NCI-H82 (cell line): ENCODE results near the gene UVRAG.
"Not testable (repeated sequence)": the region's sequence is repeated elsewhere in the genome, so short reads cannot be mapped to it uniquely, and the experiment has no call there.

ENCODE experiments used
- DNase-seq: peaks from one replicate; lab custom pipeline; 2025; lab: John Stamatoyannopoulos, UW

UVRAG gene

DNA sequence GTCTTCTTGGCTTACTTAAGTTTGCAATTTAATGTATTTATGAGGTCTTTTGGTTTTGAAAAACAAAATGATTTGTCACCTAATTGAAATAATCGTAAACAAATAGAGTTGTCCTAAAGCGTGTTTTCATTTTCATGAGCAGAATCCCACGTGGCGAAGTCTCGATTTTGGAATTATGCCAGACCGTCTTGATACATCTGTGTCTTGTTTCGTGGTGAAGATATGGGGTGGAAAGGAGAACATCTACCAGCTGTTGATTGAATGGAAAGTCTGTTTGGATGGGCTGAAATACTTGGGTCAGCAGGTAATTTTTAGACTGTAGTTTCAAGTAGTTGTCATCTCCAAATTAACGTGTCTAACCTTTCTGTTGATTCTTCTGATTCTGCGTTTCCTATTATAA, 64.7 kb downstream of the UVRAG start:
- DNase-seq, result no peak

DNA sequence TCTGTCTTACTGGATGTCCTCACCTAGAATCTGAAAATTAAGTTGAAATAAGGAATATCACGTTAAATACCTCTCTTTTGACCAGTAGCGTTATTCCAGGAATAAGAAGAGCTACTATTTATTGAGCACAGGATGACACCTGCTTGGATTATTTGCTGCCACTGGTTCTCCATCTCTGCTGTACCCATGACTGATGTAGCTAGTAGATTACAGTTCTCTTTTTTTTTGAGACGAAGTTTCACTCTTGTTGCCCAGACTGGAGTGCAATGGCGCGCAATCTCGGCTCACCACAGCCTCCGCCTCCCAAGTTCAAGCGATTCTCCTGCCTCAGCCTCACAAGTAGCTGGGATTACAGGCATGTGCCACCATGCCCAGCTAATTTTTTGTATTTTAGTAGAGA, 65.3 kb downstream of the UVRAG start:
- DNase-seq, result not testable (repeated sequence)

DNA sequence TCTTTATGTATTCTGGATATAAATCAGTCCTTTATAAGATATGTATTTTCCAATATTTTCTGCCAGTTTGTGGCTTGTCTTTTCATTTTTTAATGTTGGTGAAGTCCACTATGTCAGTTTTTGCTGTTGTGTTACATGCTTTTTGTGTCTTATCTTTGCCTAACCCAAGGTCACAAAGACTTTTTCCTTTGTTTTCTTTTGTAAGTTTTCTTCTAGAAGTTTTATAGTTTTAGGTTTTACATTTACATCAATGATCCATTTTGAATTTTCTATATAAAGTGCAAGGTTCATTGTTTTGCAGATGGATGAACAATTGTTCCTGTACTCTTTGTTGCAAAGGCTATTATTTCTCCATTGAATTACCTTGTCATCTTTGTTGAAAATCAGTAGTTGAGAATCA, 69.3 kb downstream of the UVRAG start:
- no peak for DNase-seq

DNA sequence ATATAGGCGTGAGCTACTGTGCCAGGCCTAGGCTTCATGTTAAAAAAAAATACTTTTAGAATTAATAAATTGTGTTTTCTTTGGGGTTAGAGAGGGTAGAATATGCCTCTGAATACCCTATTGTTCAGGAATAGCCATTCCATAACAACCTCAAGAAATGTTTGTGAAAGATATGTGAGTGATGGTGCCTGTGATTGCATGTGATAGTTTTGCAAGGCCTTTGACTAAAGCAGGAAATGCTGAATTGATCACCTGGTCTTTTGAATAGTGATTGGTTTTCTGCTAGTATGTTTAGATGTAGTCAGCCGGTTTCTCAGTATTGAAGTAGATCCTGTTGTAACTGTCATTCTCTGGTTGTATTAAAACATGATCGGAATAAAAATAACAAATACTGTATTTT, 73.4 kb downstream of the UVRAG start:
- DNase-seq, result no peak

DNA sequence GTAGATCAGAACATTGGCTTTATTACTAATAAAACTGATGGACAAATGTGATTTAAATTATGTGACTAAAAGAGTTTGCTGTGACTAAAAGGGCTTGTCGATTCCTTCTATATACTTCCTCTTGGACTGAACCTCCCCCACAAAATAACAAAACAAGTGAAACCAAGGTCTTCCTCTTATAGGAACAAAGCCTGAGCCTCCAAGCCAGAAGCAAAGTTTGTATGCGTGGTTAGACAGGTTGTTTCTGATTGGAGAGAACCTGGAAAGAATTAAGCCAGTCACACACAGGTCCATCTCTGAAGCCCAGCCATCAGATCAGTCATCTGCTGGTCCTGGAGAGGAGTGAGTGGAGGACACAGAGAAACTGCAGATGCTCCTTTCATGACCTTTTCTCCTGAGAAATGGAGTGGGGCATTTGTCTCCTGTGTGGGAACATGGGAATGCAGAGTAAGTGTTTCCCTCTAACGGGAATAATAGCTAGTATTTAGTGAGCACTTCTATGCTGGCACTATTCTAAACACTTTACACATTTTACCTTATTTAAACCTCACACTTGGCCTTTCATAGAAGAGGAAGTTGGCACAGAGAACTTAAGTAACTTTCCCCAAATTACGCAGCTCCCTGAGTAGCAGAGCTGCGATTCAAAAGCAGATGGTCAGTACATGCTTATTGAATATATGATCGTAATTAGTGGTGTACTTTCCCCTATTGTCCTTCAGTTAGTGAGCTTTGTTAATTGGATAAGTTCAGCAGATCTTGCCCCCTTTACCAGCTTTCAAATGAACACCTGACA, 77.1 kb downstream of the UVRAG start:
- DNase-seq, result peak; percentile 20

DNA sequence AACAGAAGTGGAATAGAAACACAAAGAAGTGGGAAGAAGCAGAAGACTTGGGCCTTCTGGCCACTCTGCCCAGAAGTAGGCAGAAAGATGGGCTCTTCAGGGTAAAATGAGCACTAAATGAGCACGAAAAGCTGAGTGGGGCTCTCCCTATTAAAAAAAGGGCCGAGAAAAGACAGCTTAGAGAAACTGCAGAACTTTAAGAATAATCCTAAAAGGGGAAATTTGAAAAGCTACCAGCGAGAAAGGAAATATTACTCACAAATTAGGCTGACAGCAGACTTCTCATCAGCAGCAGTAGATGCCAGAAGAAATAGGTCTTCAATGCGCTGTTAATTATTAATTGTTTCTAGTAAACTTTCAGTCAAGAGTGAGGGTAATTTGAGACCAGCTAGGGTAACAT, 78.2 kb downstream of the UVRAG start:
- no peak for DNase-seq

DNA sequence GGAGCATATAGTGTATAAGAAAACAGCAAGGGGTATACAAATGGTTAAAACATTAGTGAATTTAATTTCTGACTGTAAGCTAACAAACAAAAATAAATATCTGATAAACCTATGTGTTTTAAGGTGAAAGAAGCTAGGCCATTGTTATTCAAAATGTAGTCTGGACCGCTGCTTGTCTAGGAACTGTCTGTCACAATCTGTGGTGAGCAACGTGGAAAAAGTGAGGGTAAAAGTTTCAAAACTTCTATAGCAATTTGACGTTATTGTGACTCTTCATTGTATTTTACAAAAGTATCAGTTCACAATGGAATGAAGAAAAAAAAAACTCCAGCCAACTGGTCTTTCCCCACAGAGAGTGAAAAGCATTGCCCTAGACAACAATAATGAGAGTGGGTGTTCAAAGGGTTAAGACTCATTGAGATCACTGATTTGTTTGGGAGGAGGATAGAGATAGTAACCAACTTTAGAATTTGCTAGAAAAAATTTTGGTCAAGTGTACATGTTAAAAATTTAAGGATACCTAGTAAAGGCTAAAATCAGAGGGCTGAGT, 79.1 kb downstream of the UVRAG start:
- DNase-seq, result no peak

DNA sequence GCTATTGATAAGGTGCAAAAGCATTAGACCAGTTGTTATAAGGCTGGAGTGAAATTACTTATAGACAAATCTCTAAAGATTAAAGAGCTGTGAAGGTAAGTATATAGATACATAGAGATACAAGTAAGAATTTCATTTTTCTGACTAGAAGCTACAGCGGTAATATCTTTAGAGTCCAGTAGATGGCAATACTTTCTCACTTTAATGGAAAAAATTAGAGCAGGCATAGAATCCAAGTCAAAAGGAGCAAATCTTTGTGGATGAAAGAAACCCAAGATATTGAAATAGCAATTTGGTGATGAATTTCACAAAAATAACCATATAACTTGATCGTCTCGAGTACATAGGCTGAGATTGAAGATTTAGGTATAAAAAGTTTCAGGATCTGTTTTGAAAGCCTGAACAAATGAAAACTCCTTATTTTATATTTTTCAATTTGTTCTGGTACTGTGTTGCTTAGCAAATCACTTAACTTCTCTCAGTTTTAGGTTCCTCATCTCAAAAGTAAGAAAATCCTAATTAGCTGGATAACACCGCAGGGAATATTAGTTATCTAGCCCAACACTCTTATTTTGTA, 81.9 kb downstream of the UVRAG start:
- peak; percentile 46 for DNase-seq

DNA sequence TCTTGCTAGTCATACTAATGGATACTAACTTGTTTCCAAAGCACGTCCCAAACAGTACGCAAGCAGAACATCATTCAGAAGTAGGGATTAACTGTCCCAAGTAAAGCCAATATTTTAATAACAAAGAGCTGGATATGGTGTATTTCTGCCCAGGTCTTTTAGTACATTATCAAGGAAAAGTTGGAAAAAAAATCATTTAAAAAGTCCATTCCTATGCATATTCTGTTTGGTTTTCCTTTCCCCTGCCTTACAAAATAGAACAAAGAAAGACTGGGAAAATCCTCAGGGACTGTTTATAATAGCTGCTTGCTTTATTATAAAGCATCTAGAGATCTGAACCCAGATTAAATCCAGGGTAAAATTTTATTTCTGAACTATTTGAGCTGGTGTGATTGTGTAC, 83.9 kb downstream of the UVRAG start:
- DNase-seq, result no peak

DNA sequence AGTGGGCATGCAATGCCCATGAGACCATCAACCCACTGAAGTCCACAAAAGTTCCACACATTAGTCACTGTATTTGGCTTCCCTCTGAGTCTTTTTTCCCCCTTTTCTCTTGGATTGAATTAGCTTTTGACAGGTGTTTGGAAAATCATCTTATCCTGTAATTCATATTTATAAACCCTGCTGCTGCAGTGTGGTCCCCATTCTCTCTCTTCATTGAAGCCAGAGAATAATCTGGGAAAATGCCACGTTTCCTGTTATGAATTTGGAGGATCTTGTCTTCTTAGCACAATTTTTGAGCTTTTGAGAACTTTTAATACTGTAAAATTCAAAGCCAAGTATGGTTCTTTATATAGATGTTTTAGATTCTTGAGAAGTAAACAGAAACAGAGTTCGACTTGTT, 84.8 kb downstream of the UVRAG start:
- DNase-seq, result no peak

DNA sequence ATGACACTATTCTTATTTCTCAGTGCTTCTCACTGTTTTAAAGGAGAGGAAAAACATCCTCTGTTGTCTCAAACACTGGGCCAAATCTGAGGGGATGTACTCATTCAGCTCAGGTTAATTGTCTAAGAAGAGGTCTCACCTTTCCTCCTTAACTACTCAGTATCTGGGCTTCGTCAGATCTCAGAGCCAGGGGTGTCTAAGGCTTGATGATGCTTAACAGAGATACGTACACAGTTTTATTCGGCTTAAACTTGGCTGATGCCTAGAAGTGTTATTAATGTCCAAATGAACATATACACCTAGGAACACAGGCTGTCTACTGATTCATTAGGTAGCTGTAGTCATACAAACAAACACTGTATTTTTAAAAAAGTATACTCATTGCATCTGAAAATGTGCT, 85.8 kb downstream of the UVRAG start:
- no peak for DNase-seq

DNA sequence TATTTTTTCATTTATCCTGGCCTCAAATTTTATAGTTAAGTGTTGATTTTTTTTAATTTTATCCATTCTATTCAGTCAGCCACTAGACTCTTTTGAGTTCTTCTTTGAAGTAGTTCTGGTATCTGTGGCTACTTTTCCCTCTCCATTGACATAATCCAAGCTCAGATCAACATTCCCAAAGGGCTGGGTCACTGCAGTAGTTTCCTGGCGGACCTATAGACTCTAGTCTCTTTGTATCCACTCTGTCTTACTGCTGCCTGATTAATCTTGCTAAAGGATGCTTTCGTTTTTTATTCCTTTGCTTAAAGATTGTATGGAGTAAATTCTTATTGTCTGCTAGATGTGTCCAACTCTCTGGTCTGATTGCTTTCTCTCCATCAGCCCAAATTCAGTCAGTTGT, 87.6 kb downstream of the UVRAG start:
- no peak for DNase-seq

DNA sequence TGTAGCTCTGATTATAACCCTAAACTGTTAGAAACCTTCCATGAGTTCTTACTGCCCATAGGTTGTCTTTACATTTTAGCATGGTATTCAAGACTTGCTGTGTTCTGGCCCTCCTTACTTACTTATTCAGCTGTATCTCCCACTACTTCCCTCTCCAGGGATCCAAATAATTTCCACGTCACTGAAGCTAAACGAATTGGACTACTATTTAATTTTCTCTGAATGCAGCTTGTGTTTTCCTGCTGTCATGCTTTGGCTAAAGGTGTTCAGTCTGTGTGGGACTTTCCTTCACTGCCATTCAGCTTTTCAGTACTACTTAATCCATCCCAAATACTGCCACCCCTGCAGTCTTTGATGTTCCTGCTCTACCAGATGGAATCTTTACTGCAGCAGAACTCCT, 88.3 kb downstream of the UVRAG start:
- DNase-seq, result peak; percentile 3

DNA sequence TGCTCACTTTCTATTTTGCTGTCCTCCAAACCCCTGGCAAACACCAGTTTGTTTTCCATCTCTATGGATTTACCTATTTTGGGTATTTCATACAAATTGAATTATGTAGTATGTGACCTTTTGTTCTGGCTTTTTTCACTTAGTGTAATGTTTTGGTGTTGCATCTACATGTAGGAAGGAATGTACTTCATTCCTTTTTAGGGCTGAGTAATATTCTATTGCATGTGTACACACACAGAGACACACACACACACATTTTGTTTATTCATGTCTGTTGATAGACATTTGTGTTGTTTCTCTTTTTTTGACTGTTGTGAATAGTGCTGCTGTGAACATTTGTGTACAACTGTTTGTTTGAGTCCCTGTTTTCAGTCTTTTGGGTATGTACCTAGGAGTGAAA, 90.4 kb downstream of the UVRAG start:
- no peak for DNase-seq

DNA sequence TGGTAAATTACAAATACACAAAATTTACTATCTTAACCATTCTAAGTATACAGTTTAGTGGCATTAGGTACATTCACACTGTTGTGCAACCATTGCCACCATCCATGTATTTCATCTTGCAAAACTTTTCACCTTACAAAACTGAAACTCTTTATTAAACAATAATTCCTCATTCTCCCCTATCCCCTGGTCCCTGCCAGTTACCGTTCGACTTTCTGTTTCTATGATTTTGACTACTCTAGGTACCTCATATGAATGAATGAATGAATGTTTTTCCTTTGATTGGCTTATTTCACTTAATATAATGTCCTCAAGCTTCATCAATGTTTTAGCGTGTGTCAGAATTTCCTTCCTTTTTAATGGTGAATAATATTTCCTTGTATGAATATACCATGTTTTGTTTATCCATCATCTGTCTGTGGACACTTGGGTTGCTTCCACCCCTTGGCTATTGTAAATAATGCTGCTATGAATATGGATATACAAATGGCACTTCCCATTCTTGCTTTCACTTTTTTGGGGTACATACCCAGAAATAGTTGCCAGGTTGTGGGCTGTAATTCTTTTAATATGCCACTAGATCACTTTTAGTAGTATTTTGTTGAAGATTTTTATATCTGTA, 93.0 kb downstream of the UVRAG start:
- no peak for DNase-seq

DNA sequence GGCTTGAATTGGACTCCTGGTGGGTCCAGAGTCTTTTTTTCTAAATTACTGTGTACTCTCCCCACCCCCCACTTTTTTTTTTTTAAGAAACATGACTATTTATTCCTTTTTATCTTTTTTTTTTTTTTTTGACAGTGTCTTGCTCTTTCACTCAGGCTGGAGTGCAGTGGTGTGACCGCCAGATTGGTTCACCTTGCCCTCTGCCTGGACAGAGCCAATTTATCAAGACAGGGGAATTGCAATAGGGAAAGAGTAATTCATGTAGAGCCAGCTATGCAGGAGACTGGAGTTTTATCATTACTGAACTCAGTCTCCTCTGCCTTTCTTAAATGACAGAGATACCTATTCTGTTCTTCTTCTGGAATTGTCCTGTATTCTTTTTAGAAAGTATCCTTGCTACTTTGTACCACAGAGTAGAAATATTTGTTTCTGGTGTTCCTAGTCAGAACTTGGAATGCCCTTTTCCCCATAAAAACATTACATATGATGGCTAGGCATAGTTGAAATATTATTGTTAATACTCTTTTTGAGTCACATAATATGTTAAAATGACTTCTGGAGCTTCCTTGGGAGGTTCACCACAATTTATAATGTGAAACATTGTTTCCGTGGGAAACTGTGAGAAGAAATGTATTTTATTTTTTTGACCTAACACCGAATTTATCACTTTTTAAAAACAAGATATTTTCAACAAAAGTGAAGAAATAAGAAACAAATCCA, 95.6 kb downstream of the UVRAG start:
- no peak for DNase-seq

DNA sequence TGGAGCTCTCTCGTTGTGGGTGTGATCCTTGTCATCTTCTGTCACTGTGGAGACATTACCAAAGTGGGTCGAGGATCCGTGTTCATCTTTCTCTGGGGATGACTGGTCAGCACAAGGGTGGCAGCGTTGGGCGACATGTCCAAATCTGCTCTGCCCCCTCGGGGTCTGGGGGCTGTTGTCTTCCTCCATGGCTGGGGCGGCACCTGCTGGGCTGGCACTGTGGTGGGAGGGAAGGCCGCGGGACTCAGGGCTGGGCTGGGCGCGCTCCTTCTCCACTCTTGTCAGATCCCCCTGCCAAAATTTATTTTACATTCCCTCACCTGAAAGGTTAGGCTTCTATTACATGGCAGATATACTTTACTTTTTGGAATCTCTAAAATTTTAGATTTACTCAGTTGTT, 96.4 kb downstream of the UVRAG start:
- no peak for DNase-seq

DNA sequence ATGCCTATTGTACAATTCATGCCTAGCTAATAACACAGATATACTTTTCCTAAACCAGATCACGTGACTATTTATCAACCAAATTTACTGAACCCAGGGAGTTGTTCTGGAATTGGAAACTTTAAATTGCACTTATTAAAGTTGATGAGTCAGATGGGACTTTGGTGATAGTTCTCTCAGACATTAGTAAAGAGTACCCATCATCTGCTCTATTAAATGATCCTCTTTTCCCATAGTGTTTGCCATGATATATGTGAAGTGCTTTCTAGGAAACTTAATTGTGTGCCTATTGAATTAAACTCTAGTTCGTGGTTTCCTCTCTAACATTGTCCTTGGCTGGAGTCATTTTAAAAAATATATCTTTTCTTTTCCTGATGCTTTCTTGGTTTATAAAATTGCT, 99.0 kb downstream of the UVRAG start:
- DNase-seq, result no peak

DNA sequence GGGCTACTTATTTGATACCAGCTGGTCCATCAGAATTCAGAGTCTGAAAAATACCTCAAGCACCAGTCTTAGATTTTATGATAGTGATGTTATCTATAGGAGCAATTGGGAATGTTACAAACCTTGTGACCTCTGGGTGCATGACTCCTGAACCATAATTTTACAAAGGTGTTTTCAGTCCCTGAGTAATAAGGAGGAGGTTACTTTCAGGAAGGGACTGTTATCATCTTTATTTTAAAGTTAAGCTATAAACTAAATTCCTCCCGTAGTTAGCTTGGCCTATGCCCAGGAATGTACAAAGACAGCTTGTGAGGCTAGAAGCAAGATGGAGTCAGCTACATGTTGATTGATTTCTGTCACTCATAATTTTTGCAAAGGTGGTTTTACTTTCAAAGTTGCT, 101.9 kb downstream of the UVRAG start:
- DNase-seq, result no peak

DNA sequence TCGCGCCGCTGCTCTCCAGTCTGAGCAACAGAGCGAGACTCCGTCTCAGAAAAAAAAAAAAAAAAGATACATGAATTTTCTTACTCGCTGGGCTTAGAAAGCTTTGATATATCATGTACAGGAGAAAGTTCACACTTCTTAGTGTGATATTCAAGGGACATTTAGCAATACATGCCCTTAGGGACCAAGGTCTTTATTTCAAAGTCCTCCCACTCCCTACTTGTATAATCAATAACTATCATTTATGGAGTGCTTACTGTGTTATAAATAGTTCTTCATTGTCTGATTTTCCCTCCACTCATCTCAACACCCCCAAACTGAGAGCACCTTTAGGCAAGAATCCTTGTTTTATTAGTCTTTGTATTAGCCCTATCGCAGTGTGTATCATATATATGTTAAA, 103.3 kb downstream of the UVRAG start:
- no peak for DNase-seq

DNA sequence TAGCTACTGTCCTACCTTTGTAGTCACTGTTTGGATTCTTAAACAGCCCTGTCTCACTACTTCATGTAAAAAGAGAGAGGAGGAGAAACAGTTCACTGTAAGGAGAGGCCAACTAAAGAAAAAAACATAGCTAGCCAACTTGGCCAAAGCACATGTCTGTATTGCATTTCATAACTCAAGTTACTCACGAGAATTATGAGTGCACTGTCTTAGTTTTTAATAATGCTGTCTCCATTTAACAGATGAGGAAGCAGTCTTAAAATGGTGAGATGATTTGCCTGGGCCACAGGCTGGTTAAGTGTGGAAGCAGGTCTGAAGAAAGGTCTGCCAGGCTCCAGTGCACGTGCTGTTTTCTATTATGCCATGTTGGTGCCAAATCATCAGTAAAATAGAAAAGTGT, 104.5 kb downstream of the UVRAG start:
- no peak for DNase-seq

DNA sequence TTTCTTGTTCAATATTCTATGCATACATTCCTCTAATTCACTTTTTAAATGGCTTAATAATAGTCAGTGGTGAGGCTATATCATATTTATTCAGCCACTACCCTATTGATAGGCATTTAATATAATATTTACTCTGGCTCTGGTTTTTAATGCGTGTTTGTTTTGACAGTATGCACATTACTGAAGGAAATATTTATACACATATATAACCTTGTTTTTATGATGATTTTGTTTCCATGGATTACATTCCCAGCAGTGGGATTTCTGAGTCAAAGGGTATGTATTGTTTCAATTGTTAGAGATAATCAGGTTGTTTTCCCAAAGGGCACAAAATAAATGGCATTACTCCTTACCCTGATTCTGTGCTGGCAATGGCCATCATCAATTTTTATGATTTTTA, 105.8 kb downstream of the UVRAG start:
- no peak for DNase-seq

DNA sequence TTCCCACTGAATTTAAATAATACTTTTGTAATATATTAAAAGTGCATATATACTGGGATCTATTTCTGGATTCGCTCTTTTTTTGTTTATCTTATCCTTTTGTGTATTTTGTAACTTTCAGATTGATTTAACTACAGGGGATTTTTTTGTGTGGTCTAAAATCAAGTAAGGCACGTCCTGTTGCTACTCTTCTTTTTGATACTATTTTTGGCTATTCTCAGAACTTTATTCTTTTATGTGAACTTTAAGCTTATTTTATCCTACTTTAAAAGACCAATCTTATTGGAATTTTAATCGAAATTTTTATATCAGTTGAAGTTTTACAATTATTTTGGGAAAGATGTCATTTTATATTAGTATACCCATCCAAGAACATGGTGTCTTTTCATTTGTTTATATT, 106.8 kb downstream of the UVRAG start:
- DNase-seq, result no peak
